Sciatic nerve (tissue), 2 donors: ENCODE measurements around the gene P2RY11. TPM values are rescaled to one million over a fixed set of nuclear protein-coding genes. Genes with fewer than 3 reads are reported as not detected.

Source experiments
- ATAC-seq: fragments of 200-7000 bp; cut with Tn5 transposase; one replicate; pipeline ENCODE4 v1.9.1; 2020; ENCODE audit warnings: mild to moderate bottlenecking, moderate library complexity
- DNase-seq: peaks from one replicate; pipeline ENCODE4 v3.0.0-alpha.2; 2020; ENCODE audit warnings: low spot score
- intact Hi-C: fragments of 100-400 bp; cut with DNase I; formaldehyde crosslinking; loops from one replicate; pipeline ENCODE4 v1.14.2; 2022
- total RNA-seq: library from RNA; stranded (reverse); fragmentation: NEBNext Ultra II Directional; extraction: Animal tissue kit (Norgen Biotek cat#: 25700); gene quantifications from one replicate; pipeline ENCODE4 v1.2.1, GENCODE V29; 2021
- donor health status: DM: no; HTN: no; CAD: no.
- donor health status: DM: no; HTN: no; CAD: no.

P2RY11 gene
- total RNA-seq, 1 donor from 2014 or later = 9.9 TPM

DNA sequence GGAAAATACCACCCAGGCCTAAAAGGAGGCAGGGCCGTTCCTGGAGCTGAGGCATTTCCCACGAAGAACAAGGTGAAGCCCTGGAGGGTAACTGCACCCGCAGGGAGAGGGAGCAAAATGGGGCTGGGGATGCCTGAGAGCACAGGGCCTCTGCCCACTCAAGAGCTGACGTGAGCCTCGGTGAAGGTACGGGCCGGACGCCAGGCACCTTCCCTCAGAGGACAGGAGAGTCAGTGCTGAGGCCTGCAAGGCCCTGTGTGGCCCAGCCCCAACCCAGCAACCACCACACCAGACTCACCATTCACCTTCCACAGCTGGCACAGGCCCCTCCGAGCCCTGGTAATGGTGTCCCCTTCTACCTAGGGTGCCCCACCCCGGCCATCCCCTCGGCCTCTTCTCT is 47.0 kb downstream of the P2RY11 start:
- intact Hi-C loops = no loop called here
- no peak for DNase-seq
- no peak for ATAC-seq

DNA sequence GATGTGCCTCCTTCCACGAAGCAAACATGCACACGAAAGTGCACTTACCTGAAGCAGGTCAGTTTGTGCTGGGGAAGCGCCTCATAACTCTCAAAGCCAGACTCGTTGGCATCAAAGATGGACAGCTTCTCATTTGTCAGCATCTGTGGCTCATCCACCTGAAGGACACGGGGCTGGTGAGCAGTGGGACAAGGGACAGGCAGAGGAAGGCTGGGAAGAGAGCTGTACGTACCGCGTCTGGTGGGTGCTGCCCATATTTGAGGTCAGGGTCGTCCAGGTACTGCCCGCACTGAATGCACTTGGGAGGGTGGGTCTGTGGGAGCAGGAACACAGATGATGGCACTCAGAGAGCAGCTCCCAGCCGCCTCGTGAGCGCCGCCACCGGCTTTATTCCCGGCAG is 48.1 kb downstream of the P2RY11 start:
- no peak for ATAC-seq
- no peak for DNase-seq
- intact Hi-C loops = no loop called here

DNA sequence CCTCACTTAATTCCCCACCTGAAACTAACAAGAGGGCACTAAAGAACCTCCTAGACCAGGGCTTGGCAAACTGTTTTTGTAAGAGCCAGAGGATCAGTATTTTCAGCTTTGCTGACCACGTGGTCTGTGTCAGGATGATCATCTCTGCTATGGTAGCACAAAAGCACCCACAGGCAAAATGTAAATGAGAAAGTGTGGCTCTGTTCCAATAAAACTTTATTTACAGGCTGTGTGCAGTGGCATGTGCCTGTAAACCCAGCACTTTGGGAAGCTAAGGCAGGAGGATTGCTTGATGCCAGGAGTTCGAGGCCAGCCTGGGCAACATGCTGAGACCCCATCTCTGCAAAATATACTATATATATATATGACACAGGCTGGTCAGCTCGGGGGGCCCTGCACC is 52.0 kb downstream of the P2RY11 start:
- ATAC-seq (no peak), DNase-seq (no peak)
- intact Hi-C loops = no loop called here

Other genes starting within 250 kb of the P2RY11 start
- 6.9 TPM for gene OLFM2, start 175.2 kb upstream of the P2RY11 start, total RNA-seq
- 47.5 TPM for gene COL5A3, start 101.2 kb upstream of the P2RY11 start, total RNA-seq
- gene RDH8, start 98.2 kb upstream of the P2RY11 start, total RNA-seq = not detected
- 47.0 TPM for gene SHFL, start 25.4 kb upstream of the P2RY11 start, total RNA-seq
- gene ANGPTL6, start 9.0 kb upstream of the P2RY11 start, total RNA-seq = not detected
- 31.3 TPM for gene PPAN, start 5.3 kb upstream of the P2RY11 start, total RNA-seq
- gene EIF3G, start 8.2 kb downstream of the P2RY11 start, total RNA-seq = 155 TPM
- gene DNMT1, start 83.3 kb downstream of the P2RY11 start, total RNA-seq = 70.8 TPM
- 15.9 TPM for gene S1PR2, start 119.6 kb downstream of the P2RY11 start, total RNA-seq
- 29.3 TPM for gene MRPL4, start 140.5 kb downstream of the P2RY11 start, total RNA-seq
- 30.7 TPM for gene ICAM1, start 159.4 kb downstream of the P2RY11 start, total RNA-seq
- gene ICAM4, start 175.3 kb downstream of the P2RY11 start, total RNA-seq = not detected
- gene ICAM5, start 178.3 kb downstream of the P2RY11 start, total RNA-seq = 1.6 TPM
- gene ZGLP1, start 198.1 kb downstream of the P2RY11 start, total RNA-seq = 5.7 TPM
- gene FDX2, start 204.3 kb downstream of the P2RY11 start, total RNA-seq = 15.2 TPM
- 20.3 TPM for gene RAVER1, start 221.8 kb downstream of the P2RY11 start, total RNA-seq
- gene ICAM3, start 227.9 kb downstream of the P2RY11 start, total RNA-seq = 10.5 TPM